Stimulated activated naive CD4-positive, alpha-beta T cell (primary cell): Measurements from ENCODE around the gene TSHR.
A peak's percentile ranks its signal among the peaks of the same experiment; 100 is the strongest.
"Not testable (repeated sequence)": the region's sequence is repeated elsewhere in the genome, so short reads cannot be mapped to it uniquely, and the experiment has no call there.

Experiments used
- DNase-seq, 6 experiments: peaks; one replicate each; lab custom pipeline; 2025; lab: John Stamatoyannopoulos, UW

The TSHR gene

DNA sequence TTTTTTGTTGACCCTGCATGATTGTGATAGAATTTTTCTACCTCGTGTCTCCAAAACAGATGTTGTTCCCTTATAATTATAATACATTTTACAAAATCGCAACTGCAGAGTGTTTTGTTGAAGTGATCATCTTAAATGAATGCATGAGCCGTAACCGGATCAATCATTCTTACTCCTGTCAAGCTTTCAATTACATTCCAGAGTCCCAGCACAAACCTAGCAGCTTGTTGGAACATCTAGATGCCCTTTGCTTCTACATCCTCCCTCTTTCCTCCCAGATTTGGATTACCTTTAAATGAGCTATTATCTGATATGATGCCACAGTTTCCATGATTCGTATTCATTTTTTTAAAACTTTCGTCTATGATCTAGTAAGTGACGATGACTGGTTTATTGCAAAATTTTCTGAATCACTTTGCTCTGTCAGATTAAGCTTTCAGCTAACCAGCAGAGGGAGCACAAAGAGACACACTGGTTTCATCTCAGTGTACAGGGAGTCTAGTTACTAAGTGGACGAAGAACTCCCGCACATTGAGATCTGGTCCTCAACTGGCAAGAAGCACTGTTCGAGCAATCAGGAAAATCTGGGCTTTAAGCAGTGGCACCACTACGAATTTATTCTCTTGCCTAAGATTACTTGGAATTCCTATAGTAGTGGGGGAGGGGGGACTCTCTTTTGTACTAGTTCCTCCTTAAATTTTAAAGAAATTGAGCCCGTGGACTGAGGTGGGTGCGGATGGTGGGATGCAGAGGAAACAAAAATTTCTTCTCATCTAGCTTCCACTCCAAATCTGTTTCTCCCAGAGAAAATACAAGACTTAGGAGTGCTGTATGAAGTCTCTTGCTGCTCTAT, 40.9 kb downstream of the TSHR start:
- DNase-seq = peak in 4 of 6 experiments; percentile 1 to 49 (median 32)

- no peak for DNase-seq
Measured at GRCh38 chr14:81001447-81001846, 46.0 kb downstream of the TSHR start.

- no peak for DNase-seq
Measured at GRCh38 chr14:81004575-81004974, 49.2 kb downstream of the TSHR start.

DNA sequence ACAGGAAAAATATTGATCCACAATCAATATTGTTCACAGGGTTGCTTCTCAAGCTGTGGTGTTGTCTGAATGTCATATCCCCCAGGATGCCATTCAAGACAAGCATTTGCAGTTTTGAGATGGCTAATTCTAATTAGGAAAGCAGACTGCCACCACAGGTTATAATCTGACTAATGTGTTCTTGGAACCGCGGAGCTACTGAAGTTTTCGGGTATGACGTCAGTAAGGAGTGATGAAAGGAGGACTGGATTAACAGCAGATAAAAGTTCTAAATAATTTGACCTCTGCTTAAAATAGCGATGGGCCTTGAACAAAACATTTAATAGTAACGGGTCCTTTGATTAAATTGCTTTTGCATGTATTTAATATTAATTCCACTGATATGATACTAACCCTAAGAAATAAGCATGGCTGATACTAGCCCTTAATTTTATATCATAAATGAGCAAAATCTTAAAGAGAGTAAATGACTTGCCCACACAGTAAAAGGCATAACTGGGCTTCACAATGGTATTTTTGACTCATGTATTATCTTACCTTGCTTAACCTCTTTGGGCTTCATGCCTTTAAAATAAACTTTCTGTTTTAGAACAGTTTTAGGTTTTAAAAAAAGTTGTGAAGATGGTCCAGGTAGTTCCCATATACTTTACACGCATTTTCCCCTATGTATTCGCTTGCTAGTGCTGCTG, 50.3 kb downstream of the TSHR start:
- no peak for DNase-seq

- no peak for DNase-seq
Measured at GRCh38 chr14:81006266-81006665, 50.8 kb downstream of the TSHR start.

DNA sequence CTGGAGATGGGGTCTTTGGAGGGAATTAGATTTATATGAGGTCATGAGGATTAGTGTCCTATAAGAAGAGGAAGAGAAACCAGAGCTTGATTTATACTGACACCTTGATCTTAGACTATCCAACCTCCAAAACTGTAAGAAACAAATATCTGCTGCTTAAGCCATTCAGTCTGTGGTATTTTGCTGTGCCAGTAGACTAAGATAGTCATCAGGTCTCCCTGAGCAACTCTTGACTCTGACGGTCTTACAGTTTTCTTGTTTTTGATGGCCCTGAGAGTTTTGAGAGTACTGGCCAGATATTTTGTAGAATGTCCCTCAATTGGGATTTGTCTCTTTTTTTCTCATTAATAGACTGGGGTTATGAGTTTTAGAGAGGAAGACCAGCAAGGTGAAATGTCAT, 51.7 kb downstream of the TSHR start:
- no peak for DNase-seq

- no peak for DNase-seq
Measured at GRCh38 chr14:81009346-81009745, 53.9 kb downstream of the TSHR start.

GRCh38 chr14:81018251-81018650, 62.8 kb downstream of the TSHR start:
- no peak for DNase-seq

- DNase-seq = no peak
Measured at GRCh38 chr14:81018684-81019083, 63.3 kb downstream of the TSHR start.

DNA sequence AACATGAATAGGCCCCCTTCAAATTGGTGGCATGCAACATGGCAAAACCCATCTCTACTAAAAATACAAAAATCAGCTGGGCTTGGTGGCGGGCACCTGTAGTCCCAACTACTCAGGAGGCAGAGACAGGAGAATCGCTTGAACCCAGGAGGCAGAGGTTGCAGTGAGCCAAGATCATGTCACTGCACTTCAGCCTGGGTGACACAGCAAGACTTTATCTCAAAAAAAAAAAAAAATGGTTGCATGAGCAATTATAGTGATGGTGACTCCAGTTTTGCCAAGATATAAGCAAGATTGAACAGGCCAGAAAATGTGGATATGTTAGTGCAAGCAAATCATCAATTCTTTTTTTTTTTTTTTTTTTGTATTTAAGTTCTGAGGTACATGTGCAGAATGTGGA, 63.7 kb downstream of the TSHR start:
- DNase-seq = not testable (repeated sequence)

GRCh38 chr14:81023095-81023710, 67.8 kb downstream of the TSHR start:
- no peak for DNase-seq

DNA sequence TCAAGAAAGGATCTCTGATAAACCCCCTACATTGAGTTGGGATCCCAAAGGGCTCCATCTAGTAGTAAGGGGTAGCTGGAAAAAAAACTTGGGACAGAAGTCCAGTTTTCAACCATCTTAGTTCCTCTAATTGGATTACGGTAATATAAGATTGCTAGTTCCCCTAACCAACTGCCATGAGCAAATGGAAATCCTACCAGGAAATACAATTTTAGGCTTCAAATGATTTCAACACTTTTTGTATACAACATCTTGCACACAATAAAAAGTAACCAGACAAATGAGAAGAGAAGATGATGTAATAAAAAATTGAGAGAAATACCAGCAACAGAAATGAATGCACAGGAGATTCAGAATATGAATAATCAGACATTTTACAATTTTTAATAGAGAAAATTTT, 73.0 kb downstream of the TSHR start:
- DNase-seq = no peak

DNA sequence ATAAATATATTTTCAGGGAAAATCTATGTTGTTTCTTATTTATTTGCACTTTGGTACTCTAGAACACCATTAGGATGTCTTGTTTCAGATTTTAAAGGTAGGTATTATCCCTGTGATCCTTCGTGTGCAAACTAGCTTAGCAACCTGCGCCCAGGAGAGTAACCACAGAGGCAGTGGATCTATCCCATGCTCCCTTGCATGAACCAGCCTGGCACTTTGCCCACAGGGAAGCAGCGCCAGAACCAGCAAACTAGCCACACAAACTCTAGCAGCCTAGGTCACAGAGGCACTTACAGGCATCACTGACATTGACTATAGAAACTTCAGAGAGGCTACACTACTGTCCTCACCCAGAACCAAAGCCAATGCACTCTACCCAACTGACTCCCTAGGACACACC, 76.1 kb downstream of the TSHR start:
- DNase-seq = no peak

GRCh38 chr14:81033698-81034240, 78.3 kb downstream of the TSHR start:
- DNase-seq = no peak

- DNase-seq = no peak
Measured at GRCh38 chr14:81042438-81042837, 87.0 kb downstream of the TSHR start.

- no peak for DNase-seq
Measured at GRCh38 chr14:81051547-81051946, 96.1 kb downstream of the TSHR start.

DNA sequence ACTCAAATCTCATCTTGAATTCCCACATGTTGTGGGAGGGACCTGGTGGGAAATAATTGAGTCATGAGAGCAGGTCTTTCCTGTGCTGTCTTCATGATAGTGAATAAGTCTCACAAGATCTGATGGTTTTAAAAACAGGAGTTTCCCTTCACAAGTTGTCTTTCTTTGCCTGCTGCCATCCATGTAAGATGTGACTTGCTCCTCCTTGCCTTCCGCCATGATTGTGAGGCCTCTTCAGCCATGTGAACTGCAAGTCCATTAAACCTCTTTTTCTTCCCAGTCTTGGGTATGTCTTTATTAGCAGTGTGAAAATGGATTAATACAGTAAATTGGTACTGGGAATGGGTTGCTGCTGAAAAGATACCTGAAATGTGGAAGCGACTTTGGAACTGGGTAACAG, 98.6 kb downstream of the TSHR start:
- not testable (repeated sequence) for DNase-seq

- DNase-seq = no peak
Measured at GRCh38 chr14:81055971-81056370, 100.5 kb downstream of the TSHR start.

GRCh38 chr14:81062380-81062779, 107.0 kb downstream of the TSHR start:
- no peak for DNase-seq

GRCh38 chr14:81062816-81063215, 107.4 kb downstream of the TSHR start:
- no peak for DNase-seq

- DNase-seq = no peak
Measured at GRCh38 chr14:81066672-81067071, 111.3 kb downstream of the TSHR start.

- no peak for DNase-seq
Measured at GRCh38 chr14:81067156-81067555, 111.7 kb downstream of the TSHR start.
